MM.1S (cell line): ENCODE results near the gene SIRT7.

Experiments
- DNase-seq: peaks from one replicate; pipeline ENCODE4 v3.0.0-alpha.2; 2015
- H2AFZ ChIP-seq: fragments of 300-600 bp; sonication (generic); 2 replicates; pipeline ENCODE4 v1.6.0; 2016; ENCODE audit warnings: antibody characterized with exemption, low read length
- H3F3A ChIP-seq: fragments of 300-600 bp; sonication (generic); 2 replicates; pipeline ENCODE4 v1.6.1; 2016; ENCODE audit warnings: mild to moderate bottlenecking, antibody characterized with exemption, low read length, moderate library complexity, mixed read lengths; ENCODE audit not compliant: insufficient read depth
- H3K27ac ChIP-seq: fragments of 300-600 bp; sonication (generic); 2 replicates; pipeline ENCODE4 v1.5.1; 2016; ENCODE audit warnings: mild to moderate bottlenecking, low read length
- H3K27me3 ChIP-seq: fragments of 300-600 bp; sonication (generic); replicated peaks from 2 replicates; pipeline ENCODE4 v1.6.0; 2016; ENCODE audit warnings: low read length; ENCODE audit not compliant: insufficient read depth
- H3K36me3 ChIP-seq: fragments of 300-600 bp; sonication (generic); replicated peaks from 2 replicates; pipeline ENCODE4 v1.6.1; 2016; ENCODE audit warnings: mild to moderate bottlenecking, low read length, mixed read lengths; ENCODE audit not compliant: insufficient read depth
- H3K4me1 ChIP-seq: fragments of 300-600 bp; sonication (generic); 2 replicates; pipeline ENCODE4 v1.6.1; 2016; ENCODE audit warnings: low read length, mixed read lengths
- H3K4me2 ChIP-seq: fragments of 300-600 bp; sonication (generic); 2 replicates; pipeline ENCODE4 v1.6.0; 2016; ENCODE audit warnings: low read depth, low read length
- H3K4me3 ChIP-seq: fragments of 300-600 bp; sonication (generic); 2 replicates; pipeline ENCODE4 v1.5.1; 2016; ENCODE audit warnings: low read length, mixed read lengths
- H3K79me2 ChIP-seq: fragments of 300-600 bp; sonication (generic); 2 replicates; pipeline ENCODE4 v1.6.1; 2016; ENCODE audit warnings: mixed run types, low read length, mixed read lengths
- H3K9ac ChIP-seq: fragments of 300-600 bp; sonication (generic); 2 replicates; pipeline ENCODE4 v1.6.1; 2016; ENCODE audit warnings: low read length, mixed read lengths
- H3K9me2 ChIP-seq: fragments of 300-600 bp; sonication (generic); replicated peaks from 2 replicates; pipeline ENCODE4 v1.6.1; 2016; ENCODE audit warnings: mild to moderate bottlenecking, low read length, mixed read lengths; ENCODE audit not compliant: insufficient read depth
- H3K9me3 ChIP-seq: fragments of 300-600 bp; sonication (generic); replicated peaks from 2 replicates; pipeline ENCODE4 v1.6.1; 2016; ENCODE audit warnings: mild to moderate bottlenecking, low read length, mixed read lengths; ENCODE audit not compliant: insufficient read depth
- H4K20me1 ChIP-seq: fragments of 300-600 bp; sonication (generic); 2 replicates; pipeline ENCODE4 v1.6.1; 2016; ENCODE audit warnings: mild to moderate bottlenecking, low read length, moderate library complexity, mixed read lengths; ENCODE audit not compliant: insufficient read depth
- EZH2 ChIP-seq: fragments of 300-600 bp; sonication (generic); optimal IDR thresholded peaks from 2 replicates; pipeline ENCODE3; 2017; ENCODE audit warnings: low read depth, mild to moderate bottlenecking, antibody characterized with exemption, low read length, mixed read lengths
- EZH2phosphoT487 ChIP-seq: fragments of 300-600 bp; sonication (generic); IDR thresholded peaks from 2 replicates; pipeline ENCODE4 v1.6.1; 2018; ENCODE audit warnings: antibody characterized with exemption, low read length
- TF ChIP-seq, protein P1 (sequence below): fragments of 300-600 bp; sonication (generic); IDR thresholded peaks from 2 replicates; pipeline ENCODE4 v1.5.1; 2016; ENCODE audit warnings: antibody characterized with exemption, low read length, mixed read lengths

SIRT7 gene

DNA sequence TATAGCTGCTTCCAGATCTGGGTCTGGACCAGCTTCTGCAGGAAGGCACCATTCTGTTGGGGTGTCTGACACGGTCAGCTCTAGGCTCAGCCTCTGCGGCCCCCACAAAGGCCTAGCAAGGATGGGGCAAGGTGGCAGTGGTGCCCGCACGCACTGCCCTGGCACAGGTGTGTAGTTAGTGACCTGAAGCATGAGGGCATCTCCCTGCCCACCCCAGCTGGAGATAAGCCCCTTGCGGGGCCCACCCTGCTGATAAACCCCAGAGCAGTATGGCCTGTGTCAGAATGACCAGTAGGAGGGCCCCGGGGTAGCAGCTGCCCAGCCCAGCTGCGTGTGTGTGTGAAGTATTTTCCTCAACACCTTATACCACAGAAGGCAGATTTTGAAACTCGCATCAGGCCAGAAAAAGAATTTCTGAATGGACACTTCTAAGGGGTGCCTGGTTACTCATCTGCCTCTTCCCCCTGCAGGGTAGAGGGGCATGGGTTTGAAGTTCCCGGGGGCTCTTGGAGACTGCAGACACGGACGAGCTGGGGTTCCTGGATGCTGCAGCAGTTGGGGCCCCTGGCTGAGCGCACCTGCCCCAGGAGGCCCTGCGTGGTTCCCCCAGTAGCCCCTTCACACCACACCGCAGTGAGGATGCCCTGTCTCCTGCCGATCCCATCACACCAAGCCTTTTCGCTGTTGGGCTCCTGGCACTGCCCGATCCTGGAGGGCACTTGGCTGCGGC is 51.4 kb downstream of the SIRT7 start:
- Histone ChIP-seq H3K27me3 (no peaks in the 10 kb centered on the region), H3K36me3 (peaks cover 13% of the 10 kb centered on the region), H3K9me3 (no peaks in the 10 kb centered on the region), H3K4me1 (peaks cover 9% of the 10 kb centered on the region; the same call in 1 of the 2 replicates), H3K79me2 (peaks cover 80% of the 10 kb centered on the region), H2AFZ (no peak overlapping the region), H3K27ac (no peak overlapping the region), H3K9me2 (no peaks in the 10 kb centered on the region), H3K4me2 (no peak overlapping the region), H3F3A (peaks cover 64% of the 10 kb centered on the region), H3K9ac (no peak overlapping the region), H4K20me1 (no peaks in the 10 kb centered on the region; the same call in 1 of the 2 replicates), H3K4me3 (no peak overlapping the region)
- TF ChIP-seq, protein P1, sequence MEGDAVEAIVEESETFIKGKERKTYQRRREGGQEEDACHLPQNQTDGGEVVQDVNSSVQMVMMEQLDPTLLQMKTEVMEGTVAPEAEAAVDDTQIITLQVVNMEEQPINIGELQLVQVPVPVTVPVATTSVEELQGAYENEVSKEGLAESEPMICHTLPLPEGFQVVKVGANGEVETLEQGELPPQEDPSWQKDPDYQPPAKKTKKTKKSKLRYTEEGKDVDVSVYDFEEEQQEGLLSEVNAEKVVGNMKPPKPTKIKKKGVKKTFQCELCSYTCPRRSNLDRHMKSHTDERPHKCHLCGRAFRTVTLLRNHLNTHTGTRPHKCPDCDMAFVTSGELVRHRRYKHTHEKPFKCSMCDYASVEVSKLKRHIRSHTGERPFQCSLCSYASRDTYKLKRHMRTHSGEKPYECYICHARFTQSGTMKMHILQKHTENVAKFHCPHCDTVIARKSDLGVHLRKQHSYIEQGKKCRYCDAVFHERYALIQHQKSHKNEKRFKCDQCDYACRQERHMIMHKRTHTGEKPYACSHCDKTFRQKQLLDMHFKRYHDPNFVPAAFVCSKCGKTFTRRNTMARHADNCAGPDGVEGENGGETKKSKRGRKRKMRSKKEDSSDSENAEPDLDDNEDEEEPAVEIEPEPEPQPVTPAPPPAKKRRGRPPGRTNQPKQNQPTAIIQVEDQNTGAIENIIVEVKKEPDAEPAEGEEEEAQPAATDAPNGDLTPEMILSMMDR = no peak
- no peak for TF ChIP-seq EZH2phosphoT487
- no peak for TF ChIP-seq EZH2
- DNase-seq = no peak

DNA sequence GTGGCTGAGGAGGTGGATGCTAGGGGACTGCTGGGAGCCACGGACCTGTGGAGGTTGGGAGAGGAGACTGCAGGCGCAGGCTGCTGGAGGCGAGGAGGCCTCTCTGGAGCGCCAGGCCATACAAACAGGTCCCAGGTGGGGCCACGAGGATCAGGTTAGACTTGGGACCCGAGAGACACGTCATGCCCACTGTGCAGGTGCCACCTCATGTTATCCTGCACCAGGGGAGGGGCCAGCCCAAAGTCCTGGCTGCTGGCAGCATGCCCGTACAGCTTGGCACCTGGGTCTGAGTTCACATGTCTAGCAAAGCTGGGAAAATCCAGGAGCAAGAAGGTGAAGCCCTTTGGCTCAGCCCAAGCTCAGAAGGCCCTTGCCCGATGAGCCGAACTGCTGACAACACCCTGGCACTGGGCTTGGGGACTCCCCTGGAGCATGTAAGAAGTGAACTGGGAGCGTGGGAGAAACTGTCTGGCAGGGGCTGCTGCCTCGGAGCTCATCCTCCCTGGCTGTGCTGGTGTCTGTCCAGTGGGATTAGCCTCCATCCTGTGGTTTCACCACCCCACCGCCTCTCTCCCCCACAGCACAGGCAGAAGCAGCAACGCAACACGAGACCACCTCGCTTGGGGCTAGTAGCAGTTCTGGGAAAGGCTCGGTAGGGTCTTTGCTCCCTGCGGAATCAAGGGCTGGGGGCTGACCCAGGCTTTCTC is 52.1 kb downstream of the SIRT7 start:
- Histone ChIP-seq H3K4me2 (no peak overlapping the region), H3F3A (peaks cover 68% of the 10 kb centered on the region), H3K4me1 (peaks cover 9% of the 10 kb centered on the region; the same call in 1 of the 2 replicates), H2AFZ (no peak overlapping the region), H3K9me3 (no peaks in the 10 kb centered on the region), H3K27me3 (no peaks in the 10 kb centered on the region), H3K9ac (no peak overlapping the region), H3K27ac (no peak overlapping the region), H3K4me3 (no peak overlapping the region), H3K79me2 (peaks cover 78% of the 10 kb centered on the region), H3K36me3 (peaks cover 13% of the 10 kb centered on the region), H3K9me2 (no peaks in the 10 kb centered on the region), H4K20me1 (no peaks in the 10 kb centered on the region; the same call in 1 of the 2 replicates)
- no peak for TF ChIP-seq EZH2
- peak; percentile 5 for DNase-seq

DNA sequence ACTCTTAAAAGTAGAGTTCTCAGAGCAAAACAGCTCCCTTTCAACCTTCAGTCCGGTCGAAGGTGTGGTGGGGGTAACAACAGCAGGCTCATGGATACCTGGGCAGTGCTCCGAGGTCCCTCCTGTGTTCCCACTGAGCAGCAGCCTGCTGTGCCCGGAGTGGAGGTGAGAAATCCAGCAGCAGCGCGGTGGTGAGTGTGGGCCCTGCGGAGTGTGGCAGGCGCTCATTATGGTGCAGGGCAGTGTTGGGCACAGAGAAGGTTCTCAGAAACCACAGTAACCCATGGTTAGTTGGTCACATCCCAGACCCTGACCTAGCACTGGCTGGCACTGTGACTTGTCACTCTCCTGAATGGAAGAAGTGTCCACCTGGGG is 52.6 kb downstream of the SIRT7 start:
- Histone ChIP-seq H3K4me1 (peaks cover 9% of the 10 kb centered on the region; the same call in 1 of the 2 replicates), H3F3A (peaks cover 68% of the 10 kb centered on the region), H4K20me1 (no peaks in the 10 kb centered on the region; the same call in 1 of the 2 replicates), H3K27ac (no peak overlapping the region), H3K9ac (no peak overlapping the region), H3K9me3 (no peaks in the 10 kb centered on the region), H3K9me2 (no peaks in the 10 kb centered on the region), H3K36me3 (peaks cover 13% of the 10 kb centered on the region), H3K4me3 (no peak overlapping the region), H3K79me2 (peaks cover 75% of the 10 kb centered on the region), H3K4me2 (no peak overlapping the region), H3K27me3 (no peaks in the 10 kb centered on the region), H2AFZ (no peak overlapping the region)
- TF ChIP-seq, protein P1 = no peak
- TF ChIP-seq EZH2phosphoT487 = no peak
- no peak for TF ChIP-seq EZH2
- no peak for DNase-seq
